HepG2 (cell line): ENCODE measurements around the gene DCLK1. TPM values are rescaled to one million over a fixed set of nuclear protein-coding genes. Genes with fewer than 3 reads are reported as not detected.

Source experiments
- ATAC-seq: fragments of 200-7000 bp; cut with Tn5 transposase; 3 replicates; pipeline ENCODE4 v1.9.1; 2020; ENCODE audit warnings: mild to moderate bottlenecking, moderate library complexity
- BruUV-seq: library from RNA; stranded (reverse); fragments of 400-500 nt; replicated peaks from 2 replicates; lab custom pipeline; 2021; lab: Mats Ljungman, UMichigan
- CTCF ChIA-PET: fragments of 300-600 bp; formaldehyde crosslinking; extraction: SDS; loops from one replicate; lab custom pipeline; 2021; ENCODE audit warnings: low total read pairs, inconsistent platforms, low intra/inter-chr PET ratio; lab: Yijun Ruan, JAX
- POLR2A ChIA-PET: fragments of 350-600 bp; sonication (Branson Sonifier 250); formaldehyde crosslinking; loops from one replicate; lab custom pipeline; 2020; ENCODE audit warnings: antibody characterized with exemption, inconsistent platforms; lab: Yijun Ruan, JAX
- DNase-seq: peaks from one replicate; pipeline ENCODE4 v3.0.0-alpha.2; 2015; ENCODE audit warnings: low spot score
- FAIRE-seq: peaks from 3 replicates; lab custom pipeline; 2011; peaks lifted over from hg19 to GRCh38; lab: Jason Lieb, UNC
- H2AFZ ChIP-seq: one replicate; pipeline ENCODE4 v1.6.1; 2011; ENCODE audit warnings: low read length, inconsistent platforms
- H3K27ac ChIP-seq: fragments of 300-600 bp; 3 replicates; pipeline ENCODE4 v1.8.0; 2011; ENCODE audit warnings: mixed run types, mild to moderate bottlenecking, mixed read lengths, low read length, inconsistent platforms; ENCODE audit not compliant: insufficient read depth; ENCODE audit errors: extremely low read length
- H3K27me3 ChIP-seq, 2 experiments: fragments of 200-600 bp in 1 of 2; 2 replicates in 1 of 2; 3 replicates in 1 of 2; pipeline versions ENCODE4 v1.6.0 to v1.8.0; 2011; ENCODE audit warnings: low read length in 2 of 2, mild to moderate bottlenecking in 2 of 2, moderate library complexity in 2 of 2, inconsistent platforms in 1 of 2; ENCODE audit not compliant: insufficient read depth in 2 of 2, control insufficient read depth in 1 of 2
- H3K36me3 ChIP-seq, 2 experiments: fragments of 200-600 bp in 1 of 2; replicated peaks in 1 of 2; 2 replicates in 1 of 2; 3 replicates in 1 of 2; pipeline versions ENCODE4 v1.5.1 to v1.8.0; 2011; ENCODE audit warnings: low read length in 2 of 2, inconsistent platforms in 1 of 2; ENCODE audit not compliant: insufficient read depth in 2 of 2, control insufficient read depth in 1 of 2
- H3K4me1 ChIP-seq: 2 replicates; pipeline ENCODE4 v1.5.1; 2012; ENCODE audit warnings: low read length, inconsistent platforms; ENCODE audit not compliant: insufficient read depth
- H3K4me2 ChIP-seq: 2 replicates; pipeline ENCODE4 v1.6.0; 2011; ENCODE audit warnings: low read depth, low read length, inconsistent platforms
- H3K4me3 ChIP-seq, 3 experiments: fragments of 200-600 bp in 1 of 3; sonication (generic), shearing (Covaris generic) in 1 of 3; replicated peaks in 1 of 3; 2 replicates each; pipeline ENCODE4 v1.5.1; 2011 to 2016; ENCODE audit warnings: low read length in 3 of 3, inconsistent platforms in 2 of 3, low read depth in 2 of 3, mild to moderate bottlenecking in 2 of 3, control low read depth in 1 of 3, mixed read lengths in 1 of 3; ENCODE audit not compliant: insufficient read depth in 1 of 3
- H3K79me2 ChIP-seq: one replicate; pipeline ENCODE4 v1.6.1; 2011; ENCODE audit warnings: low read length, inconsistent platforms; ENCODE audit not compliant: insufficient read depth
- H3K9ac ChIP-seq: 2 replicates; pipeline ENCODE4 v1.6.0; 2011; ENCODE audit warnings: mild to moderate bottlenecking, low read depth, low read length, inconsistent platforms; ENCODE audit not compliant: insufficient read depth
- H3K9me3 ChIP-seq: 2 replicates; pipeline ENCODE4 v1.5.1; 2012; ENCODE audit warnings: mild to moderate bottlenecking, low read length
- H4K20me1 ChIP-seq: 2 replicates; pipeline ENCODE4 v1.6.0; 2011; ENCODE audit warnings: inconsistent platforms, mild to moderate bottlenecking, low read length, moderate library complexity; ENCODE audit not compliant: insufficient read depth
- FOSL1 ChIP-seq: sonication (generic); formaldehyde crosslinking; IDR thresholded peaks from 2 replicates; pipeline ENCODE4 v1.9.0; 2021; ENCODE audit warnings: missing genetic modification reagents, borderline replicate concordance
- GTF2F1 ChIP-seq: fragments of 150-350 bp; IDR thresholded peaks from 2 replicates; pipeline ENCODE4 v1.6.1; 2014; ENCODE audit warnings: low read length
- HMGA1 ChIP-seq: sonication (generic); formaldehyde crosslinking; conservative IDR thresholded peaks from 2 replicates; pipeline ENCODE4 v1.4.0; 2020; ENCODE audit warnings: missing genetic modification reagents
- HNRNPLL ChIP-seq: fragments of 200-400 bp; formaldehyde crosslinking; IDR thresholded peaks from 2 replicates; pipeline ENCODE4 v1.6.1; 2017; ENCODE audit warnings: mild to moderate bottlenecking, low read depth, low read length; ENCODE audit not compliant: poor library complexity, severe bottlenecking
- MAFG ChIP-seq: sonication (generic); formaldehyde crosslinking; IDR thresholded peaks from 2 replicates; pipeline ENCODE4 v1.5.1; 2020; ENCODE audit warnings: mild to moderate bottlenecking, missing genetic modification reagents
- MTA3 ChIP-seq: sonication (generic); formaldehyde crosslinking; IDR thresholded peaks from 2 replicates; pipeline ENCODE4 v1.4.0; 2020; ENCODE audit warnings: missing genetic modification reagents
- MTF1 ChIP-seq: sonication (generic); formaldehyde crosslinking; IDR thresholded peaks from 2 replicates; pipeline ENCODE4 v1.5.0; 2020; ENCODE audit warnings: missing genetic modification reagents
- NR2F6 ChIP-seq, 2 experiments: IDR thresholded peaks; 2 replicates each; pipeline ENCODE4 v1.6.1; 2016; ENCODE audit warnings: antibody characterized with exemption in 1 of 2, mild to moderate bottlenecking in 1 of 2
- PHF5A ChIP-seq: IDR thresholded peaks from one replicate; pipeline ENCODE4 v1.6.1; 2018; ENCODE audit warnings: low read depth, missing genetic modification reagents; ENCODE audit not compliant: unreplicated experiment
- TGIF2 ChIP-seq: IDR thresholded peaks from 2 replicates; pipeline ENCODE4 v1.6.1; 2016; ENCODE audit warnings: control low read depth, missing compliant biosample characterization
- ZFYVE20 ChIP-seq: sonication (generic); formaldehyde crosslinking; IDR thresholded peaks from 2 replicates; pipeline ENCODE4 v1.8.0; 2023; ENCODE audit warnings: low read depth, mild to moderate bottlenecking, moderate library complexity, missing genetic modification reagents, borderline replicate concordance
- ZNF841 ChIP-seq: sonication (generic); formaldehyde crosslinking; IDR thresholded peaks from 2 replicates; pipeline ENCODE4 v1.8.1; 2023; ENCODE audit warnings: missing genetic modification reagents, borderline replicate concordance
- ZSCAN31 ChIP-seq: sonication (generic); formaldehyde crosslinking; IDR thresholded peaks from 2 replicates; pipeline ENCODE4 v1.5.0; 2020; ENCODE audit warnings: low read depth, mild to moderate bottlenecking, missing genetic modification reagents
- WGBS: methylation state at CpG from one replicate; pipeline ENCODE4 v1.1.6; 2017; ENCODE audit warnings: low lambda C conversion rate; 5-methylcytosine and 5-hydroxymethylcytosine counted together
- in situ Hi-C: cut with HindIII; loops from 2 replicates; pipeline ENCODE4 v1.10.0; 2017; ENCODE audit warnings: low pct_unique_long_range_greater_than_20kb; ENCODE audit not compliant: extremely low pct_ligation_motif_present
- intact Hi-C: fragments of 100-400 bp; cut with micrococcal nuclease; formaldehyde crosslinking; loops from one replicate; pipeline ENCODE4 v1.10.0; 2022; ENCODE audit not compliant: unreplicated experiment
- polyA plus RNA-seq, 8 experiments: library from polyadenylated mRNA; depleted of rRNA in 3 of 8; stranded (reverse) in 7 of 8; unstranded in 1 of 8; fragments of >200 nt; fragmentation: Illumina TruSeq in 4 of 8; extraction: Trizol in 4 of 8; gene quantifications; 2 replicates each; pipeline versions ENCODE4 v1.2.1 to v1.2.3, GENCODE V29; 2011 to 2016; ENCODE audit warnings: low read depth in 4 of 8, missing spikeins in 1 of 8, mixed read lengths in 1 of 8; ENCODE audit not compliant: insufficient read depth in 1 of 8
- total RNA-seq, 5 experiments: library from RNA; depleted of rRNA; stranded (reverse); fragments of >200 nt; fragmentation: Illumina TruSeq; extraction: Trizol; gene quantifications; 2 replicates each; pipeline ENCODE4 v1.2.3, GENCODE V29; 2016; ENCODE audit warnings: low read depth in 1 of 5
- TF ChIP-seq, protein P1 (sequence below): sonication (generic); formaldehyde crosslinking; IDR thresholded peaks from 2 replicates; pipeline ENCODE4 v1.5.0; 2020; ENCODE audit warnings: mild to moderate bottlenecking, missing genetic modification reagents, borderline replicate concordance
- TF ChIP-seq, protein P2 (sequence below): IDR thresholded peaks from 2 replicates; pipeline ENCODE4 v1.6.1; 2016; ENCODE audit warnings: low read depth, control low read depth
- TF ChIP-seq, protein P3 (sequence below): IDR thresholded peaks from 2 replicates; pipeline ENCODE4 v1.6.1; 2016; ENCODE audit warnings: missing compliant biosample characterization, missing genetic modification reagents, borderline replicate concordance

DCLK1 gene
- total and polyA plus RNA-seq, 2 of the 13 experiments (the other 11 are each of a cell fraction or from before 2014, with no cell fraction given): not detected

DNA sequence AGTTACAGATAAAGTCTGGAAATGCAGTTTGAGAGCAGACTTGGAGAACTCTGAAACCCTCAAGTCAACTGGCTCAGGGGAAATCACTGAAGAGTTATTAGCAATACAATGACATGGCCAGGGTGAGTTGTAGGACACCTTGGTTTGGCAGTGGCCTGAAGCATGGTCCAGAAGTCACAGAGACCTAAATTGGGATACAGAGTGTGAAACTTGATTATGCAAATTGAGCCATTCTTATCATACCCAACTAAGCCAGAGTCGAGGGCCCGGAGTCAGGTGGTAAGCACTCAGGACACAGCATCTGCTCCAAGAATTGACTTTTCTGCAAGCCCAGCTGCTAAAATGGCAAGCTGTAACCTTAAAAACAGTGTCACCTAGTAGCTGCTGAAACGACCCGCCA is 224.5 kb downstream of the DCLK1 start:
- Histone ChIP-seq H4K20me1 (no peaks in the 10 kb centered on the region), H3K9ac (no peak overlapping the region), H3K4me2 (no peak overlapping the region), H3K27me3 (no peaks in the 10 kb centered on the region), H3K36me3 (no peaks in the 10 kb centered on the region), H2AFZ (no peak overlapping the region), H3K4me3 (no peak overlapping the region), H3K27ac (no peak overlapping the region), H3K79me2 (no peaks in the 10 kb centered on the region), H3K4me1 (no peaks in the 10 kb centered on the region), H3K9me3 (no peaks in the 10 kb centered on the region)
- TF ChIP-seq NR2F6 (IDR thresholded peaks at IDR 0.05) (no peak), NR2F6 (CRISPR knock-in tag; IDR thresholded peaks at IDR 0.05) (no peak), HMGA1 (no peak), FOSL1 (no peak), MTA3 (CRISPR knock-in tag) (no peak), TGIF2 (CRISPR knock-in tag) (no peak), MTF1 (CRISPR knock-in tag) (no peak), ZNF841 (CRISPR knock-in tag) (no peak)
- TF ChIP-seq, protein P1, sequence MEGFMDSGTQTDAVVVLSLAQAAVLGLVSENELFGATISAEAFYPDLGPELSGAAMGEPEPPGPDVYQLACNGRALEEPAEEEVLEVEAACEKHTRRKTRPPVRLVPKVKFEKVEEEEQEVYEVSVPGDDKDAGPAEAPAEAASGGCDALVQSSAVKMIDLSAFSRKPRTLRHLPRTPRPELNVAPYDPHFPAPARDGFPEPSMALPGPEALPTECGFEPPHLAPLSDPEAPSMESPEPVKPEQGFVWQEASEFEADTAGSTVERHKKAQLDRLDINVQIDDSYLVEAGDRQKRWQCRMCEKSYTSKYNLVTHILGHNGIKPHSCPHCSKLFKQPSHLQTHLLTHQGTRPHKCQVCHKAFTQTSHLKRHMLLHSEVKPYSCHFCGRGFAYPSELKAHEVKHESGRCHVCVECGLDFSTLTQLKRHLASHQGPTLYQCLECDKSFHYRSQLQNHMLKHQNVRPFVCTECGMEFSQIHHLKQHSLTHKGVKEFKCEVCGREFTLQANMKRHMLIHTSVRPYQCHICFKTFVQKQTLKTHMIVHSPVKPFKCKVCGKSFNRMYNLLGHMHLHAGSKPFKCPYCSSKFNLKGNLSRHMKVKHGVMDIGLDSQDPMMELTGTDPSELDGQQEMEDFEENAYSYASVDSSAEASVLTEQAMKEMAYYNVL (CRISPR knock-in tag): no peak
- FAIRE-seq (no peak), DNase-seq (no peak), ATAC-seq (no peak)
- ChIA-PET POLR2A (no interaction called here), CTCF (no interaction called here)
- intact Hi-C loops: no loop called here
- in situ Hi-C loops: no loop called here
- WGBS: 29% methylated on average over 4 of the region's 4 CpGs
- no TSS peak for BruUV-seq

DNA sequence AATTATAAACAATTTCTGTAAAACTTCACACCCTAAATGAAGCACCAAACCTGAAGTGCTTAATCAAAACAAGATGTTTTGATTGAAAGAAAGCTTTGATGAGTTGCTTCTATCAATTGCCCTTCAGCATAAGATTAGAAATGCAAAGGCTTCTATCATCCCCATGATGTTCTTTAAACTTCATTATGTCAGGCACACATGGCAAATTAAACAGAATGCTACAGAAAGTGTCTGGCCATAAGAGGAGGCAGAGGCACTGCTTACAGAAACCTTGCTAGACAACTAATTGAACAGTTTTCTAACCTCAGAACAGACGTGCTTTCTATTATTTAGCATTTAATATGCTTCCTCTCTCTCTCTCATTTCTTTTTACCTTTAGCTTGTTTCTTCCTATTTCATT is 228.1 kb downstream of the DCLK1 start:
- CTCF ChIA-PET: no interaction called here
- in situ Hi-C loops: no loop called here
- TF ChIP-seq, protein P2, sequence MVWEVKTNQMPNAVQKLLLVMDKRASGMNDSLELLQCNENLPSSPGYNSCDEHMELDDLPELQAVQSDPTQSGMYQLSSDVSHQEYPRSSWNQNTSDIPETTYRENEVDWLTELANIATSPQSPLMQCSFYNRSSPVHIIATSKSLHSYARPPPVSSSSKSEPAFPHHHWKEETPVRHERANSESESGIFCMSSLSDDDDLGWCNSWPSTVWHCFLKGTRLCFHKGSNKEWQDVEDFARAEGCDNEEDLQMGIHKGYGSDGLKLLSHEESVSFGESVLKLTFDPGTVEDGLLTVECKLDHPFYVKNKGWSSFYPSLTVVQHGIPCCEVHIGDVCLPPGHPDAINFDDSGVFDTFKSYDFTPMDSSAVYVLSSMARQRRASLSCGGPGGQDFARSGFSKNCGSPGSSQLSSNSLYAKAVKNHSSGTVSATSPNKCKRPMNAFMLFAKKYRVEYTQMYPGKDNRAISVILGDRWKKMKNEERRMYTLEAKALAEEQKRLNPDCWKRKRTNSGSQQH (CRISPR knock-in tag): no peak
- no peak for TF ChIP-seq ZSCAN31 (CRISPR knock-in tag)
- TF ChIP-seq GTF2F1: no peak
- no peak for TF ChIP-seq PHF5A (CRISPR knock-in tag)
- no peak for TF ChIP-seq HNRNPLL
- TF ChIP-seq, protein P3, sequence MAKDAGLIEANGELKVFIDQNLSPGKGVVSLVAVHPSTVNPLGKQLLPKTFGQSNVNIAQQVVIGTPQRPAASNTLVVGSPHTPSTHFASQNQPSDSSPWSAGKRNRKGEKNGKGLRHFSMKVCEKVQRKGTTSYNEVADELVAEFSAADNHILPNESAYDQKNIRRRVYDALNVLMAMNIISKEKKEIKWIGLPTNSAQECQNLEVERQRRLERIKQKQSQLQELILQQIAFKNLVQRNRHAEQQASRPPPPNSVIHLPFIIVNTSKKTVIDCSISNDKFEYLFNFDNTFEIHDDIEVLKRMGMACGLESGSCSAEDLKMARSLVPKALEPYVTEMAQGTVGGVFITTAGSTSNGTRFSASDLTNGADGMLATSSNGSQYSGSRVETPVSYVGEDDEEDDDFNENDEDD: no peak
- no peak for TF ChIP-seq MAFG (CRISPR knock-in tag)
- no peak for TF ChIP-seq ZFYVE20 (CRISPR knock-in tag)

More for the DNA sequence above, 228.1 kb downstream of the DCLK1 start:
- Histone ChIP-seq H3K27me3 (no peaks in the 10 kb centered on the region), H3K4me2 (no peak overlapping the region), H3K36me3 (no peaks in the 10 kb centered on the region), H3K79me2 (no peaks in the 10 kb centered on the region), H3K9me3 (no peaks in the 10 kb centered on the region), H4K20me1 (no peaks in the 10 kb centered on the region), H3K4me1 (no peaks in the 10 kb centered on the region), H3K9ac (no peak overlapping the region), H3K27ac (no peak overlapping the region), H2AFZ (no peak overlapping the region), H3K4me3 (no peak overlapping the region)
- FAIRE-seq (no peak), DNase-seq (no peak), ATAC-seq (no peak)
- intact Hi-C loops: no loop called here
- no TSS peak for BruUV-seq
- WGBS: 5% methylated on average over 1 of the region's 1 CpG
- POLR2A ChIA-PET: no interaction called here
